Keratinocyte (primary cell): ENCODE data around the gene KLHL6.

Experiments
- EZH2 ChIP-seq: IDR thresholded peaks from one replicate; pipeline ENCODE4 v1.6.1; 2012; ENCODE audit warnings: inconsistent platforms, mild to moderate bottlenecking, low read length, moderate library complexity
- TF ChIP-seq, protein P1 (sequence below), 3 experiments: IDR thresholded peaks in 1 of 3; conservative IDR thresholded peaks in 1 of 3; optimal IDR thresholded peaks in 1 of 3; 2 replicates in 2 of 3; 3 replicates in 1 of 3; pipeline versions ENCODE3 to v1.5.1; 2011; ENCODE audit warnings: low read length in 3 of 3, mild to moderate bottlenecking in 3 of 3, moderate library complexity in 2 of 3, control low read depth in 1 of 3, inconsistent platforms in 1 of 3; ENCODE audit not compliant: insufficient read depth in 2 of 3; ENCODE audit errors: extremely low read depth in 1 of 3

DNA sequence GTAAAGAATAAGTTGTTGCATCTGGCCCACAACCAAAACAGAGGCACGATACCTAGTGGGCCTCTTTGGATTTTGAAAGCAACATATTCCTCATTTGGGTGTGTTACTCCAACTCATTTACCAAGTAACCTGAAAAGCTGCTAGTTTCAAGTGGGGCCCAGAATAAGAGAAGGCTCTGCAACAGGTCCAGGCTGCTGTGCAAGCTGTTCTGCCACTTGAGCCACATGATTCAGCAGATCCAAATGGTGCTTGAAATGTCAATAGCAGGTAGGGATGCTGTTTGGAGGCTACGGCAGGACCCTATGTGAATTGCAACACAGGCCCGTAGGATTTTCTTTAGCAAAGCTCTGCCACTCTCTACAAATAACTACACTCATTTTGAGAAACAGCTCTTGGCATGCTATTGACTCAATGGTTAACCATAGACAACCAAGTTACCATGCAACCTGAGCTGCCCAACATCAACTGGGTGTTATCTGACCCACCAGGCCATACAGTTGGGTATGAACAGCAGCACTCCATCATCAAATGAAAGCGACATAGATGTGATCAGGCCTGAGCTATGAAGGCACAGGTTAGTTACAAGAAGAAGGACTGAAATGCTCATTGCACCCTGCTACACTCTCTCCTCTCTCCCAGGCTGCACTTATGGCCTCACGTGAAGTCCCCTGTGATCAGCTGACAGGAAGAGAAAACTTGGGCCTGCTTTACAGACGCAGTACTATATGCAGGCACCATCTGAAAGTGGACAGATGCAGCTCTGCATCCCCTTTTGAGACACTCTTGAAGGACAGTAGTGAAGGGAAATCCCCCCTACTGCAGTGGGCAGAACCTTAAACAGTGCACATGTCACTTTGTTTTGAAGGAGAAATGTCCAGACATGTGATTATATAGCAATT is 117.6 kb downstream of the KLHL6 start:
- TF ChIP-seq, protein P1, sequence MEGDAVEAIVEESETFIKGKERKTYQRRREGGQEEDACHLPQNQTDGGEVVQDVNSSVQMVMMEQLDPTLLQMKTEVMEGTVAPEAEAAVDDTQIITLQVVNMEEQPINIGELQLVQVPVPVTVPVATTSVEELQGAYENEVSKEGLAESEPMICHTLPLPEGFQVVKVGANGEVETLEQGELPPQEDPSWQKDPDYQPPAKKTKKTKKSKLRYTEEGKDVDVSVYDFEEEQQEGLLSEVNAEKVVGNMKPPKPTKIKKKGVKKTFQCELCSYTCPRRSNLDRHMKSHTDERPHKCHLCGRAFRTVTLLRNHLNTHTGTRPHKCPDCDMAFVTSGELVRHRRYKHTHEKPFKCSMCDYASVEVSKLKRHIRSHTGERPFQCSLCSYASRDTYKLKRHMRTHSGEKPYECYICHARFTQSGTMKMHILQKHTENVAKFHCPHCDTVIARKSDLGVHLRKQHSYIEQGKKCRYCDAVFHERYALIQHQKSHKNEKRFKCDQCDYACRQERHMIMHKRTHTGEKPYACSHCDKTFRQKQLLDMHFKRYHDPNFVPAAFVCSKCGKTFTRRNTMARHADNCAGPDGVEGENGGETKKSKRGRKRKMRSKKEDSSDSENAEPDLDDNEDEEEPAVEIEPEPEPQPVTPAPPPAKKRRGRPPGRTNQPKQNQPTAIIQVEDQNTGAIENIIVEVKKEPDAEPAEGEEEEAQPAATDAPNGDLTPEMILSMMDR (optimal IDR thresholded peaks at IDR 0.05 in 1 of 3, IDR thresholded peaks at IDR 0.05 in 1 of 3, conservative IDR thresholded peaks at IDR 0.05 in 1 of 3; ENCODE audit: extremely low read depth in 1 of 3, insufficient read depth in 2 of 3, low read length in 3 of 3), result no peak
- TF ChIP-seq EZH2, result no peak
